Urothelium cell line (cell line): ENCODE measurements around the gene MCOLN1.
"Not testable (repeated sequence)": the region's sequence is repeated elsewhere in the genome, so short reads cannot be mapped to it uniquely, and the experiment has no call there.

Experiments
- DNase-seq: peaks from one replicate; pipeline ENCODE4 v3.0.0; 2011; ENCODE audit warnings: low spot score, mixed read lengths
- FAIRE-seq: peaks from 2 replicates; lab custom pipeline; 2011; peaks lifted over from hg19 to GRCh38; lab: Jason Lieb, UNC

The MCOLN1 gene

DNA sequence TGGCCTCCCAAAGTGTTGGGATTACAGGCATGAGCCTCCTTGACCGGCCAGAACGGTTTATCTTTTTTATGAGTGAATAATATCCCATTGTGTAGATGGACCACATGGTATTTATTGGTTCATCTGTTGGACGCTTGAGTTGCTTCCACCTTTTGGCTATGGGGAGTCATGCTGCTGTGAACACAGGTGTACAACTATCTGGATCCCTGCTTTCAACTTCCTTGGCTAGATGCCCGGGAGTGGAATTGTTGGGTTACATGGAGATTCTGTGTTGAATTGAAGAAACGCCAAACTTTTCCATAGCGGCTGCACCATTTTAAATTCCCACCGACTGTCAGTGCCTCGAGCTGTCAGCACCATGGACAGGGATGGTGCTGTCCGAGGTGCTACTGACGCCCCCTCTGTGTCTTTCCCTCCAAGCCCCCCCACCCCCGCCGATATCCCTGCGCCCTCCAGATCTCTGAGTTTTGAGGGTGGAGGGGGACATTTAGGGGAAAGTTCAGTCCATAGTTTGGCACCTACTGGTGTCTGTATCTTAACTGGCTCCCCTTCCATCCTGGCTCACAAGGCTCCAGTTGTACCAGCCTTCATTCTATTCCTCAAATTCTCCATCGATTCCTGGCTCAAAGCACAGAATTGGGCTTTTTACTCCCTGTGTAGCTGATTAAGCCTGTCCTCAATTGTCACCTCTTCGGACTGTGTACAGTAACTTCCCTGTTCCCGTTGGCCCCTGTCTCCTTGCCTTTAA, 40.4 kb downstream of the MCOLN1 start:
- DNase-seq (no peak), FAIRE-seq (no peak)

DNA sequence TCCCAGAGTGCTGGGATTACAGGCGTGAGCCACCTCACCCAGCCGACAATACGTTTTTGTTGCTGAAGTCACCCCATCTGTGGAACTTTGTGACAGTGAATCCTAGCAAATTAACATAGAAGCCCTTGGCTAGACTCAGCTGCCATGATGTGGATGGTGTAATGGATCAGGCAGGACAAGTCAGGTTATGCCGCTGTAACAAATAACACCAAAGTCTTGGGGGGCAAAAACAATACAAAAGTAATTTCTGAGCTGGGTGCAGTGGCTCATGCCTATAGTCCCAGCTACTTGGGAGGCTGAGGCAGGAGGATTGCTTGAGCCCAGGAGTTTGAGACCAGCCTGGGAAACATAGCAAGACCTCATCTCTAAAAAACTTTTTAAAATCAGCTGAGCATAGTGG, 42.4 kb downstream of the MCOLN1 start:
- FAIRE-seq (no peak), DNase-seq (no peak)

DNA sequence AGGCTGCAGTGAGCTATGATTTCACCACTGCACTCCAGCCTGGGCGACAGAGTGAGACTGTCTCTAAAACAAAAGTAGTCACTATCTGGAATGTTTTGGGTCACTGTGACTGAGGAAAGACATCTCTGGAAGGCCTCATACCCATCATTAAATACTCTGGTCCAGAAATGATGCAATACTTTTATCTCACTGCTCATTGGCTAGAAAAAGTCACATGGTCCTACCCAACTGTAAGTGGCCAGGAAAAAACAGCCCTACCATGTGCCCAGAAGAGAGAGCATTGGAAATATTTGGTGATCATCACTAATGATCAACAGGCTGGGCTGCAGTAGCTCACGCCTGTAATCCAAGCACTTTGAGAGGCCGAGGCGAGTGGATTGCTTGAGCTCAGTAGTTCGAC, 42.9 kb downstream of the MCOLN1 start:
- DNase-seq (no peak), FAIRE-seq (no peak)

DNA sequence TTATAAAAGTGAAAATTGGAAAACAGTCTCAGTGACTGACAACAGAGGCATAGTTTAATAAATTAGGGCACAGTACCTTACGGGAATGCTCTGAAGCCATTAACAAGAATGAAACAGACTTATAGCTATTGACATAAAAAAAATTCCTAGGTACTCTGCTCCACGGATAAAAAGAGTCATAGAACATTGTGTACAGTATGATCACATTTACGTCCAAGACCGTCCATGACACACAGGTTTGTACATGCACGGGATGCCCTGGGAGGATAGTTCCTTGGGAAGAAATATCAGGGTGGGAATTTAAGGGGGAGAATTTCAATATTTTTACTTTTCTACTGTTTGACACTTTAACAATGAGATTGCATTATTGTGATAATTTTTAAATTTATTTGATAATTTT, 48.3 kb downstream of the MCOLN1 start:
- FAIRE-seq (no peak), DNase-seq (no peak)

DNA sequence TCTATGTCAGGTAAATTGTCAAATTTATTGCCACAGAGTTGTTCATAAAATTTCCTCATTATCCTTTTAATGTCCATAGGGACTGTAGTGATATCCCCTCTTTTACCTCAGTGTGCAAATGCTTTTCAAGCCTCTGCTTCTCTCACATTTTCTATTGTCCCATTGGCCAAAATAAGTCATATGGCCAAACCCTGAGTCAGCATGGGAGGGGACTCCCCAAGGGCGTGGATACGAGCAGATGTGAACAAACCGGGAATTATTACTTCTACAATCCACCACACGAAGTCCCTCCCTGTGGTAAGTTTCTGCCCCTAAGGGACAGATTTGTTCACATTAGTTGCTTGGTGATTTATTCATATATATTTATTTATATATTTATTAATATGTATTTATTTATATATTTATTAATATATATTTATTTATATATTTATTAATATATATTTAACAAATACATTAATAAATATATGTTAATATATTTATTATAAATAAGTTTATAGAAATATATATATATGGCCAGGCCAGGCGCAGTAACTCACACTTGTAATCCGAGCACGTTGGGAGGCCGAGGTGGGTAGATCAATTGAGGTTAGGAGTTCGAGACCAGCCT, 53.1 kb downstream of the MCOLN1 start:
- FAIRE-seq: no peak
- no peak for DNase-seq

DNA sequence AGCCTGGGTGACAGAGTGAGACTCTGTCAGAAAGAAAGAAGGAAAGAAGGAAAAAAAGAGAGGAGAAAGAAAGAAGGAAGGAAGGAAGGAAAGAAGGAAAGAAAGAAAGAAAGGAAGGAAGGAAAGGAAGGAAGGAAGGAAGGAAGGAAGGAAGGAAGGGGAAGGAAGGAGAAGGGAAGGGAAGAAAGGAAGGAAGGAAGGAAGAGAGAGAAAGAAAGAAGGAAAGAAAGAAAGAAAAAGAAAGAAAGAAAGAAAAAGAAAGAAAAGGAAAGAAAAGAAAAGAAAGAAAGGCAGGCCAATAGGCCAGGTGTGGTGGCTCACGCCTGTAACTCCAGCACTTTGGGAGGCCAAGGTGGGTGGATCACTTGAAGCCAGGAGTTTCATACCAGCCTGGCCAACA, 55.0 kb downstream of the MCOLN1 start:
- FAIRE-seq, DNase-seq: not testable (repeated sequence)

DNA sequence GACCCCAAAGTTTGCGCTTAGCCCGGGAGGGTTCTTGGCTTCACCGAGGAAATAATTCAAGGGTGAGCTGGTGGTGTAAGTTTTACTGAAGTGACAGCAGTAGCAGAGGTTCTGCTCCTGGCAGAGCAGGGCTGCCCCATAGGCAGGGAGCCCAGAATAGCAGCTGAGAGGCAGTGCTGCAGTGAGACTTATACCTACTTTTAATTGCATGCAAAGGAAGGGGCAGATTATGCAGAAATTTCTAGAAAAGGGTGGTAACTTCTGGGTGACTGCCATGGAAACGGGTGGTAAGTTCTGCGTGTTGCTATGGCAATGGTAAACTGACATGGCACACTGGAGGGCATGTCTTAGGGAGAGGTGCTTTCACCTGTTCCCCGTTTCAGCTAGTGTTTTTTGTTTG, 55.7 kb downstream of the MCOLN1 start:
- no peak for FAIRE-seq

DNA sequence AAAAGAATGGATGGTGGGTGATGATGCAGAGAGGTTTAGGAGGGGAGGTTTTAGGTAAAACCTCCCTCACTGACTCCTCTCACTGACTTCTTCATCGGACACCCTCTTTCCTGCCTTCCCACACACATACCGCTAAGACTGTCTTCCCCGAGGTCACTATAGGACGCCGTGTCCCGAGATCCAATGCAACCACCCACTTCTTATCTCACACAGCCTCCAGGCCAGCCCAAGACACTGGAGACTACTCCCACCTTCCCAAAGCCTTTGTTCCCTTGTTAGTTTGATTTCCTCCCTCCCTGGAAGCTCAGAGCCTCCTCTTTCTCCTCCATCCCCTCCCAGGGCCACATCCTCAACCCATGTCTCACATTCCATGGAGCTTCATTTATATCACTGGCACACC, 56.8 kb downstream of the MCOLN1 start:
- no peak for DNase-seq

More for the DNA sequence above, 55.7 kb downstream of the MCOLN1 start:
- DNase-seq: no peak

DNA sequence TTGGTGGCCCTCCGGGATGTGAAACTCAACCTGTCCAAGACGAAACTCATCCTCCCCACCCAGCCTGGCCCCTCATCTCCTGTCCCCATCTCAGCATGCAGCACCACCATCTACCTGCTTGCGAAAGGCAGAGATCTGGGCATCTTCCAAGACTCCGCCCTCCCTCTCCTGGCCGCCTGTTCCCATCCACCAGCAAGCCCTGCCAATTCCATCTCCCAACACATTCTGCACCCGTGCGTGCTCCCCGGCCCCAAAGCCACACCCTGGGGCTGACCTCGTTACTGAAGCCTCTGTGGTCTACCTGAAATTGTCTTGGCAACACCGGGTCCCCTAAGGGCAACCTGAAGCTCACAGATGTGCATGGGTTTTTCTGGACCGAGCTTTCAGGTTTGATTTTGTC, 60.0 kb downstream of the MCOLN1 start:
- DNase-seq: no peak
- FAIRE-seq: no peak

More for the DNA sequence above, 56.8 kb downstream of the MCOLN1 start:
- FAIRE-seq: no peak
